Stimulated activated CD4-positive, alpha-beta T cell treated with anti-CD3 and anti-CD28 coated beads, Interleukin-12 subunit alpha, Interleukin-12 subunit beta, amount 100 ng/mL, for 4 hours (primary cell): ENCODE measurements around the gene LHFPL2.

ENCODE experiments used
- DNase-seq: peaks from one replicate; pipeline ENCODE4 v3.0.0-alpha.2; 2020

The LHFPL2 gene

DNA sequence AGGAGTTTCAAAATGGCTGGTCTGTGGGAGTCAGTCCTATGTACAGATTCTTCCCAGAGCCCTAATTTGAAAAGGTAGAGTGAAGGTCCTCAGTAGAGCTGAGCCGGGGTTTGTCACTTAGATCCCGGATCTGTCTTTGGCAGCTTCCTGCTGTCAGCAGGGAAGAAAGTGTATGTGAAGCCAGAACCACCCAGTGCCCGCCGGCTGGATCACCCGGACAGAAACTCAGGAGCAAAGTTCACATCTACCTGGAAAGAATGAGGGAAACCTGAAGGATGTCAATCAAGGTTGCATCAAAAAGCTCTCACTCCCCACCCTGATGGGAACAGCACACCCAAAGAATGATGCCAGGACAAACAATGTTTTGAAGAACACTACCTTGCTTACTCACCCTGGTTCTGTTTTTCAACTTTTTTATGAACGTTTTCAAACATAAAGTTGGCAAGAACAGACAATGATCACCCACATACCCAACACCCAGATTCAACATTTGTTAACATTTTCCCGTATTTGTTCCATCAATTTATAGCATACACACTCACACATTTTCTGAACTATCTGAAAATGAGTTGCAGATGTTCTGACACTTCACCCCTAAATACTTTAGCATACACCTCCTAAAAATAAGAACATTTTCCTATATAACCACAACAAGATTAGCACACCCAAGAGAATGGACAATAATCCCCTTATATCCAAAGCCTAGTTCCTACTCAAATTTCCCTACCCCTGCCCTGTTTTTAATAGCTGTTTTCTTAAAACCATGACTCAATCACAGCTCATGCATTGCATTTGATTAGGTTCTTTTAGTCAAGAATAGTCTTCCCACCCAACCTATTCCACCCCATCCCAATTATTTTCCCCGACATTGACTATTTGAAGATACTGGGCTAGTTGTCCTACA lies 133.9 kb downstream of the LHFPL2 start:
- no peak for DNase-seq

DNA sequence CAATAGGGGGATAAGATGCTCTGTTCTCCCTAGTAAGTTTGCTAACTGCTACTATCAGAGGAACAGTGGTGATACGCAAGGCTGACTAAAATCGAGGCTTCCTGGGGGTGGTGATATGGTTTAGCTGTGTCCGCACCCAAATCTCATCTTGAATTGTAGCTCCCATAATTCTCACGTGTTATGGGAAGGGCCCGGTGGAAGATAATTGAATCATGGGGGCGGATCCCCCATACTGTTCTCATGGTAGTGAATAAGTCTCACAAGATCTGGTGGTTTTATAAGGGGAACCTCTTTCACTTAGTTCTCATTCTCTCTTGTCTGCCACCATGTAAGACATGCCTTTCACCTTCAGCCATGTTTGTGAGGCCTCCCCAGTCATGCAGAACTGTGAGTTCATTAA lies 135.1 kb downstream of the LHFPL2 start:
- no peak for DNase-seq

DNA sequence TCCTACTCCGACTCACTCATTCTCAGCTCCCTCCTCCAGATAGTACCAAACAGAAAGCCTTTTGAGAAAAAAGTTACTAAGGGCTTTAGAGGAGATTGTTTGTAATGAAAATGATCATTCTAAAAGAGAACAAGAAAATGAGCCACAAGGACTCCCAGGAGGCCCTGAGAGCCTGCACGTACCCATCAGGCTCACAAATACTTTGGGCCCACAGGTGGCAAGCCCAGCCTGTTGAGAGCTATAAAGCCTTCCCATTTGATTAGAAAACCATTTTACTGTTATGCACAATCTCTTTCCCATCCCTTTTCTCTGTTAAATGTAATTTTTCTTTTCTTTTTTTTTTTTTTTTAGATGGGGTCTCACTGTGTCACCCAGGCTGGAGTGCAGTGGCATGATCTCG lies 136.1 kb downstream of the LHFPL2 start:
- DNase-seq: no peak

DNA sequence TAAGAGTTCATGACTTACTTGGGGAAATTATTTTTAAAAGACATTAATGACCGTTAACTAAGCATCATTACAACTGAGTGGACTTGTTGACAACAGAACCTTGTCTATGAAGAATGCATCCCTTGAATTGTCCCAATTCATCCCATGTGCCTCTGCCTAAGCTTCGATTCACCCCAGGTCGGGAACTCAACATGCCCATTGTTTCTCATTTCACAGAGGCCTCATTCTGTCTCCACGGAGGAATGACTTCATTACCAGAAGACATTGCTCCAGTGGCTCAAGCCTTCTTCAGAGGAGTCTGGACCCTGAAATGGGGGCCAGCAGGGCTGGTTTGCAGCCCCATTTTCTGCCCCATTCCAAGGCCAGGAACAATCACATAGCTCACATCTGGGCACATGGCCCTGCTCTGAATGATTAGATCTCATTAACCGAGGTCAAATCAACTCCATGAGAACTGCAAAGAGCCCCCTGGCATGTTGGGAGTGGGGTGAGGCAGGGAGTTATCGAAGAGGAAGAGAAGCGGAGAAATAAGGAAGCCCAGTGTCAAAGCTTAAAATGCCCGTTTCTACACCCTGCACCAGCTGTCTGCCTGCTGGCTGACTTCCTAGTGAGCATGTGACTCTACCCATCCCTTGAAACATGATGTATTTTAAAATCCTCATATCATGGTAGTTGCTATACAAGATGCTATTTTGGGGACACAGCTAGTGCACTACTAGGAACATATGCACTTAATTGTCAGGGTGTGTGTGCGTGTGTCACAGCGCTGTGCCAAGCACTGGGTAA lies 137.3 kb downstream of the LHFPL2 start:
- no peak for DNase-seq

DNA sequence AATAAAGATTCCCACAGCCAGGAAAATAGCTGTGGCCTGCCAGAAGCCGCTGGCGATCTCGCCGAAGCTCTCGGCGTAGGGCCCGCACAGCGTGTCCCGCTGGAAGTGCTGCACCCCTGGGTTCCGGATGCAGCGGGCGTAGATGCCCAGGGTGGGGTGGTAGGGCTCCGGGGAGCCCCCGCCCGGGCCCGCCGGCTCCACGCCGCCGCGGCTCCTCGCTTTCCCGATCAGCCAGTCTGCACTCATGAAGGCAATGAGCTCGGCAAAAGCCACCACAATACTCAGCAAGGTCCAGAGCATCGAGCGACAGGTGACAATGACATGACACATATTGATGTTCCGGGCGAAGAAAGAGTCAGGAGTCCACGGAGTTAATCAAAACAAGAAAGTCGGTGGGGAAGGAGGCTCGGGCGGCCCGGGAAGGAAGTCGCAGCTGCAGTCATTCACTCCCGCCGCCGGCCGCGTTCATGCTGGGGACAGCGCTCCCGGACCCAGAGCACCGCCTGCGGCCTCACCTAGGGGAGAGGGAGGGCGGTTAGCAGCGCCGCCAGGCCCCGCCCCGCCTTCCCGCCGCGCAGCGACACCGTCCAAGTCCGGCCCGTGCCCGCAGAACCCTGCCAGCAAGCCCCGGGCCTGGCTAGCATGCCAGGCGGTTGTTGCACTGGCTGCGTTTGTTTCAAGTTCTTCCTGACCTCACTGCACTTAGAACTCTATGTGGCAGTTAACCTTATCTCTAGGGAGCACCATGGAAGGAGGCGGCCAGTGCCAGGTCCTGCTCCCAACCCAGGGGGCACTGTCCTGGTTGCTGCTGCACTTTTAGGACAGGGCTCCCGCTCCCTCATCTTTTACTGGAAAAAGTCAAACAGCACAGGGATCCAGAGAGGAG lies 138.4 kb downstream of the LHFPL2 start:
- peak; percentile 8 for DNase-seq

DNA sequence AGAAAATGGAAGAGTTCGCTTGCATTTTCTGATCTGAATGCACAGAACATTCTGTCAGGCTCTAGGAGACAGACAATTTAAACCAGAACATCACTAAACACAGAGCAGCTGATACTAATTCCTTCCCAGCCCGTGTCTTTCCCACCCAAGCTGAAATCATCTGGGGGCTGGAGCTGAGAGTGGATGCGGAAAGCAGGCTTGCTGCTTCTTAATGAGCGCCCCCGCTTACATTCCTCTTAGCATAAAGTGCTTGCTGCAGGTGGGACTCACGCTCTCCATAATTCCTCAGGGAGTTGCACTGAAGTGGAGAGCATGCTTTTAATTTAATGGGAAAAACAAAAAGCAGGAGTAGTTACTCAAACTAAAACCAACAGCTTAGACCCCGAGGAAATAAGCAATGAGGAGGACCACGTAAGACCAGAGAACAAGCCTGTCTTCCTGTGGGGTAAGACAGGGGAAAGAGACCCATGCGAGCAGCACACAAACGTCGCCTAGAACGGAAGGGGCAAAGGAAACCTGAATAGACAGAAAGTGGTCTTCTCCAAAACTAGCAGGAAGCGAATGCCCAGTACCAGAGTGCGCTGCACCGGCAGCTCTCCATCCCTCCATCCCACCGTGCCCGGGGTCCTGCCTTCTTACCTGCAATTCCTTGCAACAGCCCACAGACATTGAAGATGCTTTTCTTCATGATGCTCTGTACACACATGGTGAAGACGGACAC lies 139.3 kb downstream of the LHFPL2 start:
- DNase-seq: no peak

DNA sequence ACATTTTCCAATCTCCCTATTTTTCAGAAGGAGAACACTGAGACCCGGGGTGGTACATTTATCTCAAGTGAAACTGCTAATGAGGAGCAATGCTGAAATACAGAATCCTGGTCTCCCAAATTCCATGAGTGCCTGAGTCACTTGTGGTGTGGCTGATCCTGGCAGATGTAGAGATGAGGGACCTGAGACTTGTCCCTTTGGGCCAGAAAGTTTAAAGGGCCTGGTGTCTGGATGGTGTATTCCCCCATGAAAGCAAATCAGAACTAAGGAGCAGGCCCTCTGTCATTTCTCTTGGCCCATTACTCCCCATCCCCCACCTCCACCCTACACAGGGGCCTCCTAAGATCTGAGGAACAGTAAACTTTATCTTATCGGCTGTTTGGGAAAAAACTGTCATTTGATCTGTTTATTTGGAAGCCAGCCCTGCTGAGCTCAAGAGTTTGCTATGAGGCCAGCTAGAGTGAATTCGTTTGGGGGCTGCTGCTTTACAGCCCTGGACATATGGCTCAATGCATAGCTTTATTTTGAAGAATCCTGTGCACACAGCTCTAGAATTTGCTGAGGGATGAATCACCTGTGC lies 140.3 kb downstream of the LHFPL2 start:
- no peak for DNase-seq

DNA sequence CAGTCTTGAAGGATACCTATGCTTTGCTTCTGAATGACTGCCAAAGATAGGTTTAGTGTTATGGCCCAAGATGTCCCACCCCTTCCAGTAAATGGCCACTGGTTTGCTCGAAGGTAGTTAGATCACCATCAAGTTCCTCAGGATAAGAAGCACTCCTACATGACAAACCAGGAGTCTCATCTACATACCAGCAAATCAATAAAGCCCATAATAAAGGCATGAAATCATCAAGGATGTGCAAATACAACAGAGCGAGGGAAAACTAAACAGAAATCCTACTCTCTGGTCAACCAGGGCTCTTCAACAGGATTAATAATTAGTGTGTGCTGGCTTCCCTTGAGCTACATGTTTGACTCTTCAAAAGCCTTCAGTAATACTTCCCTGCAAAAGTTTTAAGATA lies 141.0 kb downstream of the LHFPL2 start:
- DNase-seq: no peak

DNA sequence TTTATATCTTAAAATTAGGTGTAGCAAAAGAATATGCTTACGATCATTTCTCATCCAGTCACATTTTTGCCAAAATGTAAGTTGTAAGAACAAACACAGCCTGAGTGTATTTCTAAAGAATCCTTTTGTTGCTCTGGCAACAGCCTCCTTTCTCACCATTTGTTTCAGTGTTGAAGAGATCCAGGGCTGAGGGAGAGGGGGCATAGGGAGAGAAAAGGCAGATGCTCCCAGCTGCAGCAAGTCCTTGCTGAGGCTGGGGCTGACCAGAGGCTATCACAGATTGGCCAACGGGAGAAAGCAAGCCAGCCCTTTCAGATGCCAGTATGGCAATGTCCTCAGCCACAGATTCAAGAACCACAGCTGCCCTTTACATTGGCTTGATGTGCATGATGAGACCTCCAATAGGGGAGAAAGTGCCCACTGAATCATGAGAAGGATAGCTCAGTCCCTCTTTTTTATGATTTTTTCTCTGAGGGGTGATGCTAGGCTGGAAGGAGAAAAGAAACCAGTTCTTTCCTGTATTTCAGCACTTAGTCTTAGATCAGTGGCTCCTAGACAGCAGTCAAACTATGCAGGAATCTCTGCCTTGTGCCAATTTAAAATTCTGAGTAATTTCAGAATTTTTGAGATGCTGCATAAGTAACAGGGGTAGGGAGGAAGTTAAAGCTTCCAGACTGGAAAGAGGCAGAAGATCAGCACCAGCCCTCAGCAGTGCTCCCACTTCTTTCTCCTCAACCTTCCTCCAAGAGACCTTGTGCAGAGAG lies 142.1 kb downstream of the LHFPL2 start:
- DNase-seq: no peak

DNA sequence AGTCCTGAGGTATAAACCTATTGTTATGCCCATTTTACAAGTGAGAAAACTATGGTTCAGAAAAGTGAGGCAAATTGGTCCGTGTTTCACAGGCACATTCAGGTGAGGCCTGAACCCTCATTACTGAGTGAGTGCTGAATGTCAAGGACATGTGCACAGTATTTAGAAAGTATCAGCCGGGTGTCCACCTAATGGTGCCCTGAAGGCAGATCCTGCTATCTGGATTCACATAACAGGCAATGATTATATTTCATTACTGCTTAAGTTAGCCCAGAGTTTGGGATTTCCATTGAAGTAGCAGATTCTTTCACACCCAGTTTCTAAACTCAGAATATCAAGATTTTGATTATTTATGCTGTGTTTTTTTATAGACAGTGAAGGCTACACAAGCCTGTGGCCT lies 142.7 kb downstream of the LHFPL2 start:
- no peak for DNase-seq

DNA sequence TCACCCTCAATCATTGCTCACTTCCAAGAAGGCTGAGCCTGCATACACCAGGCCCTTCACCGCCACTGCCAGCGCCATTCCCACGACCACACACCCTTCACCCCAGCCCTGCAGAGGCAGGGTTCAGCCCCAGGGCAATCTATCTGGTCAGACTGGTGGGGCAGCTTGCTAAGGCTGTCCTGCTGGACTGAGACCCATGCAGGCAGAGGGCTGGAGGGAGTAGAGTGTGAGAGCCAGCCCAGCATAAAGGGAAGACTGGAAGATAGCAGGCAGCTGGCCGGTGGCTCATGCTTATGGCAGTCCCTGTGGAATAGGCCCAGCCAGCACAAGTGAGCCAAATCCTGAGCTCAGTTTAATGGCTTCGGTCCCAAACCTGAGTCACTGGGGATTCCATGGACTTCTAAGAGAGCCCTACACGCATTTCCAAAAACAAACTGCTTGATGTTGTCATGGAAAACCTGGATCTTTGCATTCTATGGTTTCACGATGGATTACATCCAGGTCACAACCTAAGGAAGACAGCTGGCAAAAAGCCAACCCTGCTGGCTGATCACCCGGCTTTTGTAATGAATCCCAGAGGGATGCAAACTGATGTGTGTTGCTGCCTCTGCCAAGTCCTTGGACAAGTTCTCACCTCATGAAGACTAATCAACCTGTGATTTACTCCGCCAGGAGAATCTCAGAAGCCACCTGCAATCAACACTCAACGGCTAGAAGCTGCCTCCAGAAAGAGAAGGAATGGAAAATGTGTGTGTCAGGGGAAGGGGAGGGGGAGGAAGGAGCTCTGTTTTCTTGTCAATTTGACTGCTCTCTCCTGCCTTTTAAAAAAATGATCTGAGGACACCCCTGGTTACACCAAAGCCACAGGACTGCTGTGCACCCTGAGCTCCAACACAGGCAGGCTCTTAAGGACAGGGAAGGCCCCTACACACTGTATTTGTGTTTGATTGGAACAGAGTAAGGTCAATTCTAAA lies 143.6 kb downstream of the LHFPL2 start:
- DNase-seq: no peak

DNA sequence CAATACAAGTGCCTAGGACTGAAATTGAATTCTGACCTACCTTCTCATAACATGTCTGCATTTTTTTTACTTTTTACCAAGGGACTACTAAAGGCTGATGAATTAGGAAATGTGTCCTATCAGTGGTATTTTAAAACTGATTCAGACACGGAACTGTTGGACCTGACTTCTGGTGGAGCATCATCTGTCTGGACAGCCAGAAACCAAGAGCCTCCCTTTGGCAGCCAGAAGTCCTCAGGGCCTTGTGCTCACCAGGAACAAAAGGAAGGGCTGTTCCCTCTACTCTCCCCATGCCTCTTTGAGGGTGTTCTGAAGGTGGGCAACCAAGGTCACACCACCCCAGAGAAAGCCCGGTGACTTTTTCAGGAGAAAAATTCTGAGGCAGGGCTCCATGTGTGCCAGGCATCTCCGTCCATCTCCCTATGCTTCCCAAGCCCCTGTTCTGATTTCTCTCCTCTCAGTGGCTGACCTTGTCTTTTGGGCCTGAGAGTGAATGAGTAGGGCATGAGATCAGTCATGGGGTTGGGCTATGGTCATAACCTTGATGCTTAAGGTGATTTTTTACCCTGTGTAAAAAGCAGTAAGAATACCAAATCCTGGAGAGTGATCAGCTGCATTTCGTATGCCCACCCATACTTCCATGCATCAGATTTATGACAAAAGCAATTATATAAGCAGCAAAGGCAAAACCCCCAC lies 144.5 kb downstream of the LHFPL2 start:
- DNase-seq: no peak

DNA sequence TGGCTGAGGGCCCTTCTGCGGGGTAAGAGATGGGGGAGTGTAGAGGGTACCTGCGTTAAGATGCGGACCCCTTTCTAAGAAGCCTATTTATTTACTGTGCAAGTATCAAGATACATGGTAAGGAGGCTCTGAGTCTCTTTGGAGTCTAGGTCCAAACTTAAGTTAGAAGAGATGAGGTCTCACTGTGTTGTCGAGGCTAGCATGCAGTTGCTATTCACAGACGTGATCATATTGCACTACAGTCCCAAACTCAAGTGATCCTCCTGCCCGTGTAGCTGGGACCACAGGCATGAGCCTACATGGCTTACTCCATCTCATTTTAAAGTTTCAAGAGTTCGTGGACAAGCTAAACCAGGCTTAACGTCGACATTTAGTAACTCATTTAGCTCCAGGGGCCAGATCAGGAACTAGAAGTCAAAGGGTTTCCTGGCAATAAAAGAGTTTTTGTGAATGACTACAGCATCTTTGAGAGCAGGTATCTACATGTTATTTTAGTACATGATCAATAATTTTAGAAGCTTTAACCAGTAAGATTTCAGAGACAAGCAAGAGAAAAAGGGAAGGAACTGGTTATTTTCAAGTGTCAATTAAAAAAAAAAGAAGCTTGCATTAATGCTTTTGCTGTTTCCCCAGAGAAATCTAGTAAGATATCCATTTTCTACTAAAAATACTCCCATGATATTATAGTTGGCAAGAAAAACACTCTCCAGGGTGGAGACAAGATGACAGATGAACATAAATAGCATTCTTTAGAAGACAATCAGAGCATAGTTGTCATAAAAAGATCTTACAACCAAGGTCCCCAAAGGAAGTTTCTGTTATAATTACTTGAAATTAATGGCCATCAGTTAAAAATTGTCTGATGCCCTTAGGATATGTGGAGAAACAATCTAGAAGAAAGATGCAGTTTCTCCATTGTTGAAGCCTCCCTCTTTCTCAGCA lies 146.9 kb downstream of the LHFPL2 start:
- DNase-seq: no peak

DNA sequence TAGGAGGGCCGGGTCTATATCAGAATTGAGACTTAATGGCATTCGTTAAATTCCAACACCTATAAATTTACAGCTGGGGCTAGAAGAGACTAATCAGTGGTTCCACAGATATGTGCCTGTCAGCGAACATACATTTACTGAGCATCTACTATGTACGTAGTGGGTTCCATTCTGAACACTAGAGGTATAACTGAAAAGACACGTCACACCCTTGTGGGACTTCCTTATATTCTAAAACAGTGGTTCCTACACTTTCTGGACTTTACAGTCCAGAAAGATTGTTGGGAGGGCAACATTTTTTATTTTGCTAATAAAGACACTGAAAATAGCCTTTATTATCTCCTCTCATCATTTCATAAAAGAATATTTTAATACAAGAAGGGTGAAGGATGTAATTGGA lies 147.7 kb downstream of the LHFPL2 start:
- DNase-seq: no peak

DNA sequence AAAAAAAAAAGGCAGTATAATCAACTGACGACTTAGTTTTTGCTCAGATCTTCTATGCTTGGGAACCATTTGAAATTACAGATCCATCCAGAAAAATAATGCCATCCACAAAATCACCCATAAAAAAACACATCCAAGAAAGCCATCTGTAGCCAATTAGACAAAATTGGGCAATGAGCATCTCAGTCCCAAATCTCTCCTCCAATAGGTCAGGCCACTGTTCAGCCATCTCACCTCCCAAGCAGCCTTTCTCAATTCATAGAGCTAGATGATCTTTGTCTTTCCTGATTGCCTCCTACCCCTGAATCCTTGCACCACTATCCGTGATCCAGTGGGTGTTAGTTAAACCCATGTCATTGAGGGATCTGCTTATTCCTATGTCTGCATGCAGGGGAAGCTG lies 148.5 kb downstream of the LHFPL2 start:
- DNase-seq: no peak

DNA sequence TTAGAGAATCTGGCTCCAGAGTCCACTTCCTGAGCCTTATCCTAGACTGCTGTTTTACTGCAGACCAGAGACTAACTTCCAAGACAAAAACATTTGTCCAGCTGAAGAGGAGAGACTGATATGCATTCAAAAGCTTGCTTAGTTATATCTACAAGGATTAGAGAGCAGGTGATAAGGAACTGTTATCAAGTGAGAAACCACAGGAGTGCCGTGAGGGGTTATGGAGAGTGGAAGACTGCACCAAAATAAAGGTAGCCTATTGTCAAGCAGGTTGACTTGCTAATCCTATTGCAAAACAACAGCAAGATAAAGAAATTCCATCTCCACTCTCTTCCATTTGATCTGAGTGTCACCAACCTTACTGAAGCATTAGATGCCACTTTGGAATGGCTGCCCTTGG lies 149.1 kb downstream of the LHFPL2 start:
- DNase-seq: no peak

DNA sequence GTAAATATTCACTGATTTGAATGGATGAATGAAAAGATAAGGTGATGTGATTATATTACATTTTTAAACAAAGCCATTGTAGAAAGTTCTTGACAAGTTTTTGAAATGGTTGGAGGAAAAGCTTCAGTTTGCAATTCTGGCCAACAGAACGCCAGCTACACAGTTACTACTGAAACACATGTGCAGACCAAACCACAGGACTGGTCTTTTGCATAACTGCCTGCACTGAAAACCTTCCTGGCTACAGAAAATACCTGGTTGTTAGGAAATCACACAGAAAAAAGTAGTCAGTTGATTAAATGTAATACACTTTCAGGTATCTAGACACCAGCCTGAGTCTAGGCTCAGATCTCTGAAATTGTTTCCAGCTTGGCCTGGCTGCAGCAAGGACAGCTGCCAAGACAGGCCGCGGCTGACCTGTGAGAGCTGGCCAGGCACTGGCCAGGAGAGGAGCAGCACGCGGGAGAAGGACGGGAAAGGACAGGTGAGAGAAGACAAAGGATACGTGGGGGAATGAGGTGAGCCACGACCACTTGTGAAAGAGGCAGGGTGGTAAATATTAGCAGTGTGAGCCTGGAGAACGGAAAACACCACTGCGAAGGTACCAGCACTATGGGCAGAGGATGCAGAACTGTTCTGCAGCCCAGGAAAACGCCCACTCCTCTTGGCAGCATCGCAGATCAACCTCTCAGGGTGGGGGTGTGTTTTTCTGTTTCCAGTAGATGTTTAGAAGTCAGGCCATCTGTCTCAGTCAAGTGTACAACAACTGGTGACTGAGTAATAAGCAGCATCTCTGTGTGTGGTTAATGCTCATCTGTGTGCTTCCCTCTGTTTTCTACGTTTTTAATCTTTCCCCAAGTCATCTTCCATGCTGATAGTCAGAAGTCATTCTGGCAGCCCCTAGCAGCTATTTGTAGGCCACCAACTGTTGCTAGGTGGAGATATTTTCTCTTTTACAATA lies 150.7 kb downstream of the LHFPL2 start:
- DNase-seq: no peak
